AG04449 (cell line): ENCODE results near the gene PDE3A.

Source experiments
- CTCF ChIA-PET: fragments of 350-600 bp; formaldehyde crosslinking; extraction: SDS; loops from one replicate; lab custom pipeline; 2021; ENCODE audit warnings: antibody characterized with exemption; lab: Yijun Ruan, JAX
- POLR2A ChIA-PET: fragments of 400-600, 350-600 bp; formaldehyde crosslinking; extraction: SDS; loops from one replicate; lab custom pipeline; 2020; ENCODE audit warnings: antibody characterized with exemption, inconsistent platforms; lab: Yijun Ruan, JAX
- DNase-seq: peaks from one replicate; pipeline ENCODE4 v3.0.0-alpha.2; 2010; ENCODE audit warnings: low read depth, low spot score
- H3K4me3 ChIP-seq: 2 replicates; pipeline ENCODE4 v1.5.1; 2011; ENCODE audit warnings: low read depth, mild to moderate bottlenecking, control low read depth, low read length
- CTCF ChIP-seq: IDR thresholded peaks from one replicate; pipeline ENCODE4 v1.5.1; 2011; ENCODE audit warnings: mild to moderate bottlenecking, moderate library complexity, low read length, control low read depth, inconsistent platforms; ENCODE audit not compliant: insufficient read depth; ENCODE audit errors: missing control alignments

PDE3A gene

GRCh38 chr12:20409607-20410377 is 41.5 kb downstream of the PDE3A start:
- DNase-seq = no peak
- ChIA-PET POLR2A (interaction anchor here (0.6 kb wide), 1 partner anchor 194 kb away, joined by 3 read pairs; no protein-coding TSS in a partner anchor), CTCF (interaction anchor here (1.1 to 1.8 kb wide), 4 partner anchors 9 to 192 kb away, joined by 3 to 7 read pairs (median 3); no protein-coding TSS in a partner anchor)
- TF ChIP-seq CTCF = no peak
- H3K4me3 ChIP-seq = no peak overlapping the region

DNA sequence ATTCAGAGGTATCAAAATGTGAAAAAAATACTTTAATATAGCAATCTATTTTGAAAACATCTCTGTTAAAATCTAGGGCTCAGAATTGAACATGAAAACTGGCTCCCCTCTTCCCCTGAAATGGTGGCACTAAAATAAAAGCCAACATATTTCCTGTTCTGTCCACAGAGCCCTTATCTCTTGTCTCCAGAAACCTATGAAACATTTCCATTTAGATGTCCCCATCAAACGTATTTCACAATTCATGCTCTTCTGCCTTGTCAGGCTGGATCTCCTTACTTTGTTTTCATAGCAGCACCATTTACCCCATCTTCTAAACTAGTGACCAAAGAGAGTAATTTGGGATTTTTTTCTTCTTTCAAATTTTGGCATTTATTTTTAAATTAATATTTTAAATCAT is 42.4 kb downstream of the PDE3A start:
- DNase-seq = no peak
- H3K4me3 ChIP-seq = no peak overlapping the region
- no peak for TF ChIP-seq CTCF
- ChIA-PET POLR2A (no interaction called here), CTCF (no interaction called here)

- TF ChIP-seq CTCF = no peak
- ChIA-PET CTCF (no interaction called here), POLR2A (no interaction called here)
These were observed 43.0 kb downstream of the PDE3A start for GRCh38 chr12:20411345-20411744.

GRCh38 chr12:20415028-20415427 is 46.7 kb downstream of the PDE3A start:
- no peak for DNase-seq
- H3K4me3 ChIP-seq = no peak overlapping the region
- ChIA-PET CTCF (interaction anchor here (0.8 kb wide), 1 partner anchor 16 kb away, joined by 4 read pairs; no protein-coding TSS in a partner anchor), POLR2A (no interaction called here)
- TF ChIP-seq CTCF = no peak

More at GRCh38 chr12:20411345-20411744, 43.0 kb downstream of the PDE3A start:
- no peak for DNase-seq
- H3K4me3 ChIP-seq = no peak overlapping the region

DNA sequence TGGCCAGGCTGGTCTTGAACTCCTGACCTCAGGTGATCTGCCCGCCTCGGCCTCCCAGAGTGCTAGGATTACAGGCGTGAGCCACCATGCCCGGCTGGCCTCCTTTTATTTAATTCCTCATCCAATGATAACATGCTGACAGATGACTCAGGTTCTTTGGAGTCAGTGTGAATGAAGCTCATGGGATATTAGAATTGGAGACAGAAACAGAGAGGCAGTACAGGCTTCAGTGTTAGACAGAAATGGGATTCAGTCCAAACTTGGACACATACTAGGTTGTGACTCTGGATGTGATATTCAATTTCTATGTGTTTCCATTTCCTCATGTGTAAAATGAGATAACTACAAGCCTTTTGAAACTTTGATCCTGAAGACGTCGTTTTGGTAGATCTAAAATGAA is 47.3 kb downstream of the PDE3A start:
- ChIA-PET POLR2A (no interaction called here), CTCF (no interaction called here)
- H3K4me3 ChIP-seq = no peak overlapping the region
- TF ChIP-seq CTCF = no peak
- DNase-seq = no peak

DNA sequence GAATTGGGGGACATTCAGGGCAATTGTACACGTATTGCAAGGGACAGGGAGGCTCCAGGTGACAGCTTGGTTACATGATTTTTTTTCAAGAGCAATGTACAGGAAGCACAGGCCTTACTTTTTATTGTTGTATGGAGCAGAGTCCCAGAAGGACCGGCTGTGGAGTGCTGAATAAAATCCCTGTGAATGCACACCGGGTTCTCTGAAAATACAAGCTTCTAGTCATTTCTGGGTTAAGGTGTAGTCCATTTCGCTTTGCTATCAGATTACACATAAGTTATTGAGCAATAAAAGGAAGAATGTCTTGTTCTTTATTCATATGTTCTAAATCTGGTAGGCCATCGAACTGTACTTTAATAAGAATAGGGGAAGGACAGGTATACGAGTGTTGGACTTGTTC is 52.2 kb downstream of the PDE3A start:
- no peak for DNase-seq
- TF ChIP-seq CTCF = no peak
- no peak overlapping the region for H3K4me3 ChIP-seq
- ChIA-PET CTCF (interaction anchor here (0.8 to 0.9 kb wide), 2 partner anchors 181 to 681 kb away, joined by 3 read pairs; no protein-coding TSS in a partner anchor), POLR2A (no interaction called here)
